ENCODE results near the gene SLC38A3. TPM values are rescaled to one million over a fixed set of nuclear protein-coding genes. Genes with fewer than 3 reads are reported as not detected.
"Not testable (repeated sequence)": the region's sequence is repeated elsewhere in the genome, so short reads cannot be mapped to it uniquely, and the experiment has no call there.

SLC38A3 gene
- total RNA-seq, 4 donors from 2014 or later = not detected

DNA sequence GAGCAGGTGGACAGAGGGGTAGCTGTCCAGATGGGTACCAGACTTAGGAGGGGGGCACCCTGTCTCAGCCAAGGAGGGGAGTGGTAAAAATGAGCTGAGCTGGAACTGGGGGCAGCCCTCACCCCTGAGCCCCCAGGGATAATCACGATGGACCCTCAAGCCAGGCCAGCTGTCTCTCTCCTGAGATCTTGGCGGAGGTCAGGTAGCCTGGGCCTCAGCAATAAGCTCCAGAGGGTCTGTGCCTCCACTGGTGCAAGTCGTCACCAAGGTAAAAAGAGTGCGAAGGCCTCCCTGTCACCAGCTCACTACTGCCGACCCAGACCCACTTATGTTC, 5.1 kb downstream of the SLC38A3 start:
- intact Hi-C loops (cut with DNase I) = no loop called here
- DNase-seq = no peak

DNA sequence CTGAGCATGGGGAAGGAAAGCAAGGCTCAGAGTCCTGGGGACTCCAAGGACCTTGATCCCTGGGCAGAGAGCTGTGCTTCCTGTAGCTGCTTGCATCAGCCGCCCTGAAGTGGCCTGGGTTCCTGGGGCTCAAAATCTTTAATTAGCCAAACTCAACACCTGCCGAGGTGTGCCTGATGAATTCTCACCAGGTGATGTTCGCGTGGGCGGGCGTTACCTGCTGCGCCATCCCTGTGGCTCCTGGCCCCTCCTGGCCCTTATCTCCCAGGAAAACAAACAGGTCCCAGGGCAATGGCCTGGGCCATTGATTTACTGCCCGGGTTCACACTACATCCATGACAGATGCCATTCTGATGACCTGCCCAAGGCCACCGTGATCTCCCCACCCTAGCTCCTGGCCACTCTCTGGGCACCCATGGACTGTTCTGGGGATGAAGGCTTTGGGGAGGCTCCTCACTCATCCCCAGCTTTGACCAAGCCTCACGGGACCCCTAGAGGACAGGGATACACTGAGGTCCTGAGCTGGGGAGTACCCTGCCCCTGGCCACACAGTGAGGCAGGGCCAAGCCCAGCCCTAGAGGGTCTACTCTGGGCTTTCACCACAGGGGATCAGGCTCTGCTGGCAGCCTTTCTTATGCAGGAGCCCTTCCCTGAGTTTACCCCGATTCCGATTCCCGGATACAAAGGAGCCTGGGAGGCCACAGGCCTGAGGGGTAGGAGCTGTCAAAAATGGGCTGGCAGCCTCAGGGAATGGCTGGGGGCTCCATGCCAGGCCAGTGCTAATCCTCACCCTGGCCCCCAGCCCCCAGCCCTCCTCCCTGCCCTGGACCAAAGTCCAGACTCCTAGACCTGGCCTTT, 5.7 kb downstream of the SLC38A3 start:
- no peak overlapping the region for H3K27ac ChIP-seq
- H3K27me3 ChIP-seq = peaks cover 0 to 25% (median 1%) of the 10 kb centered on the region in 4 donors
- no peaks in the 10 kb centered on the region for H3K9me3 ChIP-seq
- peaks cover 1 to 5% (median 3%) of the 10 kb centered on the region in 3 donors for H3K4me1 ChIP-seq
- intact Hi-C loops (cut with DNase I) = no loop called here
- DNase-seq = no peak
- TF ChIP-seq POLR2A (IDR thresholded peaks at IDR 0.05) = no peak
- no peak for TF ChIP-seq CTCF (IDR thresholded peaks at IDR 0.05)
- 81 to 83% methylated on average over 3 to 10 of the region's 13 CpGs for WGBS, 2 donors
- H3K36me3 ChIP-seq = no peaks in the 10 kb centered on the region
- no peak overlapping the region for H3K4me3 ChIP-seq

More for the DNA sequence above, 5.1 kb downstream of the SLC38A3 start:
- H3K36me3 ChIP-seq = no peaks in the 10 kb centered on the region
- no peak overlapping the region for H3K27ac ChIP-seq
- no peak overlapping the region for H3K4me3 ChIP-seq
- peaks cover 0 to 31% (median 4%) of the 10 kb centered on the region in 4 donors for H3K27me3 ChIP-seq
- peaks cover 7 to 11% (median 9%) of the 10 kb centered on the region in 3 donors for H3K4me1 ChIP-seq
- H3K9me3 ChIP-seq = no peaks in the 10 kb centered on the region
- TF ChIP-seq POLR2A (IDR thresholded peaks at IDR 0.05) (no peak), CTCF (IDR thresholded peaks at IDR 0.05) (no peak)
- 89 to 100% methylated on average over 1 to 3 of the region's 5 CpGs for WGBS, 2 donors

- H3K36me3 ChIP-seq; H3K4me3 ChIP-seq; H3K9me3 ChIP-seq; H3K27ac ChIP-seq; intact Hi-C loops (cut with DNase I); DNase-seq; H3K4me1 ChIP-seq: not testable (repeated sequence)
- 94 to 95% methylated on average over 4 to 5 of the region's 5 CpGs for WGBS, 2 donors
- peaks cover 0 to 19% (median under 1%) of the 10 kb centered on the region in 4 donors for H3K27me3 ChIP-seq
Observed at GRCh38 chr3:50211368-50211717, 6.3 kb downstream of the SLC38A3 start.

GRCh38 chr3:50211930-50212329, 6.9 kb downstream of the SLC38A3 start:
- TF ChIP-seq CTCF (IDR thresholded peaks at IDR 0.05) (no peak), POLR2A (IDR thresholded peaks at IDR 0.05) (no peak)
- no peaks in the 10 kb centered on the region for H3K36me3 ChIP-seq
- intact Hi-C loops (cut with DNase I) = no loop called here
- H3K27me3 ChIP-seq = peaks cover 0 to 13% (median 0%) of the 10 kb centered on the region in 4 donors
- H3K27ac ChIP-seq = no peak overlapping the region
- no peak for DNase-seq
- WGBS, 2 donors = 40 to 83% methylated on average over 1 of the region's 2 CpGs
- no peaks in the 10 kb centered on the region for H3K9me3 ChIP-seq
- H3K4me3 ChIP-seq = no peak overlapping the region
- peaks cover 0 to under 1% (median 0%) of the 10 kb centered on the region in 3 donors for H3K4me1 ChIP-seq

DNA sequence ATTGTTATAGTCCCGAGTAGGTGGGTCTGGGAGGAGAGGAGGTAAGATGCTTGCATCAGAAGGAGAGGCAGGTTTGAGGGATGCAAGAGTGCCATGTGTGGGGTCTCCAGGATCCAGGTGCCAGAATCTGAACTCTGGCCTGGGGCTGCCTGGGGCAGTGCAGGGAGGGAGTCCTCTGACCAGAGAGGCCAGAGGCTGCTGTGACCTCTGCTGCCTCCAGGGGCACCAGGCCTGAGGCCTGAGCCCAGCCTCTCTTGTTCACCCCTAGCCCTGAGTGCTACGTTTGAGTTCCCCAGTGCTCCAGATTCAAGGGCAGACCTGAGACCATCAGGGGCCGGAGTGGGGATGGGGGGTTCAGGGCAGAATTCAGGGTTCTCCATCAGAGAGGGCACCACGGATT, 7.4 kb downstream of the SLC38A3 start:
- DNase-seq = no peak
- no peak for TF ChIP-seq CTCF (IDR thresholded peaks at IDR 0.05)
- no peak for TF ChIP-seq POLR2A (IDR thresholded peaks at IDR 0.05)
- intact Hi-C loops (cut with DNase I) = no loop called here
- H3K4me3 ChIP-seq = no peak overlapping the region
- H3K27me3 ChIP-seq = peaks cover 0 to 10% (median 0%) of the 10 kb centered on the region in 4 donors
- peaks cover 0 to 6% (median 0%) of the 10 kb centered on the region in 3 donors for H3K4me1 ChIP-seq
- H3K27ac ChIP-seq = no peak overlapping the region
- no peaks in the 10 kb centered on the region for H3K36me3 ChIP-seq
- no peaks in the 10 kb centered on the region for H3K9me3 ChIP-seq
- 81 to 90% methylated on average over 1 to 3 of the region's 4 CpGs for WGBS, 2 donors

Data from esophagus squamous epithelium (tissue), 5 donors.